Stimulated activated CD4-positive, alpha-beta T cell treated with anti-CD3 and anti-CD28 coated beads, Interleukin-4, amount 100 ng/mL, for 1 hour (primary cell): ENCODE results near the gene HOXA5.

ENCODE experiments used
- DNase-seq: peaks from one replicate; pipeline ENCODE4 v3.0.0-alpha.2; 2020

Gene HOXA5

GRCh38 chr7:27147199-27148030, 3.9 kb upstream of the HOXA5 start, which contains the start of gene HOXA6:
Gene HOXA6 (minus strand): TSS chr7:27147774. CDS start chr7:27147749, 25 bp downstream.
- DNase-seq = no peak

DNA sequence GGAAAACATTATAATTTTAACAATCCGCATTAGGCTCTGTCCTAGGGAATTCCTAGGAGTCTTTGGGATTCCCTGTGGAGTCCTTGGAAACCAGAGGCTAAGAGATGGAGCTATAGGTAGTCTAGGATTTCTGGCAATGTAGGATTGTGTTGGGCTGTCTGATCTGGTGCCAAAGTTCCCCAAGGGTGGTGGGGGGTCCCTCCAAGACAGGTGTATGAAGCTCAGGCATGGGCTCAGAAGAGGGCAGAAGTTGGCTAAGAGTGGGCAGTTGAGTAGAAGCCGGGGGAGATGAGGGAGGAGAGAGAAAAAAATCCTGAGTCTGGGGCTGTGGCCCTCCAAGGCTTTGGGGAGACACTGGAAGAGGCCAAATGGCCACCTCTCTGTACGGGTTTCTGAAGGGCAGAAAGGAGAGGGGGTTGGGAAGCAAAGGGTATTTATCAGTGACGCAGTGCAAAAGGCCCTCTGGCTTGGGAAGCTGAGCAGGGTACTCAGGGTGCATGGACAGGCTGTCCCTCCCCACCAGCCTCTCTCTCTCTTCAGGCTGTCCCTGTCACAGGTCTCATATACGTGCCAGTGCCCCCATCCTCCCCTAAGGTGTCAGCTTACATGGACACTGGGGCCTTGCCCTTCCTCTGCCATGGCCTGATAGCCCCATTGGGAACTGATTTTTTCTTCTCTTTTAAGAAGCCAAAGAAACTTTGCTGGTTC, 3.2 kb upstream of the HOXA5 start:
- no peak for DNase-seq

- DNase-seq = no peak
Observed at GRCh38 chr7:27145914-27146412, 2.5 kb upstream of the HOXA5 start.

DNA sequence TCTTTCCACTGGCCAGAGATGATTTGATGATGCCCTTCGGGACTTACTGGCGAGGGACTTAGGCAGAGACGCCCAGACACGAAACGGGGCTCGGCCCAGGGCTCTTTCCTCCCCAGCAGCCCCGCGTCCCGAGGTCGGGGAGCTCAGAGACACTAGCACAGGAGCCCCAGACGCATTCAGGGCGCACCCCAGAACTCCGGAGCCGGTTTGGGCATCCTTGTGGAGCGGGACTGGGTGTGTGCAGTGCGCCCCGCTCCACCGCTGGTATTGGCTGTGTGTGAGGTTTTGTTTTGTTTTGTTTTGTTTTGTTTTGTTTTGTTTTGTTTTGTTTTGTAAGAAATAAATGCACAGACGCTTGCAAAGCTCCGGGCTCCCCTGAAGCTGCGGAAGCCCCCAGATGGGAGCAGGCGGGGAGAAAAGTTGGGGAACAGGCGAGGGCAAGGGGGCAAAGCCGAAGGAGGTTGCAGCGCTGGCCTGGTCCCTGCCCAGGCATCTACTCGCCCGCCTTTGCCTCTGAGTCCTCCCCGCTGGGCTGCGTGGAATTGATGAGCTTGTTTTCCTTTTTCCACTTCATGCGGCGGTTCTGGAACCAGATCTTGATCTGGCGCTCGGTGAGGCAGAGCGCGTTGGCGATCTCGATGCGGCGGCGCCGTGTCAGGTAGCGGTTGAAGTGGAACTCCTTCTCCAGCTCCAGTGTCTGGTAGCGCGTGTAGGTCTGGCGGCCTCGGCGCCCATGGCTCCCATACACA, 1.9 kb upstream of the HOXA5 start:
- no peak for DNase-seq

DNA sequence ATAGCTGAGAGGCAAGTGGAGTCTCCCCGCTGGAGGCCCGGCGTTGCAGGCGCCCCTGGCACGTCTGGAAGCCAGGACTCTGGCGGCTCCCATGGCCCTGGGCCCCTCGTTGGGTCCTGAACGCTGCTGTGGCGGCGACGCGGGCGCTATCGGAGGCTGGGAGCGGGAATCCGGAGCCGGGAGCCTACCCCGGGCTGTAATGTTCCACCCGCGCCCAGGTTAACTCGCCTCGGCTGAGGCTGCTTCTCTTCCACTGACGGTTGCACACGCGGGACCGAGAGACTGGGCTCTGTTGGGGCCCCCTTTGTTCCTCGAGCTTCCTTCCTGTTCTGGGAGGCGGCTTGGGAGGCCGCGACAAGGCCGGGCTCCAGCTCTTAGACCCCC, 1.3 kb upstream of the HOXA5 start:
- DNase-seq = no peak

DNA sequence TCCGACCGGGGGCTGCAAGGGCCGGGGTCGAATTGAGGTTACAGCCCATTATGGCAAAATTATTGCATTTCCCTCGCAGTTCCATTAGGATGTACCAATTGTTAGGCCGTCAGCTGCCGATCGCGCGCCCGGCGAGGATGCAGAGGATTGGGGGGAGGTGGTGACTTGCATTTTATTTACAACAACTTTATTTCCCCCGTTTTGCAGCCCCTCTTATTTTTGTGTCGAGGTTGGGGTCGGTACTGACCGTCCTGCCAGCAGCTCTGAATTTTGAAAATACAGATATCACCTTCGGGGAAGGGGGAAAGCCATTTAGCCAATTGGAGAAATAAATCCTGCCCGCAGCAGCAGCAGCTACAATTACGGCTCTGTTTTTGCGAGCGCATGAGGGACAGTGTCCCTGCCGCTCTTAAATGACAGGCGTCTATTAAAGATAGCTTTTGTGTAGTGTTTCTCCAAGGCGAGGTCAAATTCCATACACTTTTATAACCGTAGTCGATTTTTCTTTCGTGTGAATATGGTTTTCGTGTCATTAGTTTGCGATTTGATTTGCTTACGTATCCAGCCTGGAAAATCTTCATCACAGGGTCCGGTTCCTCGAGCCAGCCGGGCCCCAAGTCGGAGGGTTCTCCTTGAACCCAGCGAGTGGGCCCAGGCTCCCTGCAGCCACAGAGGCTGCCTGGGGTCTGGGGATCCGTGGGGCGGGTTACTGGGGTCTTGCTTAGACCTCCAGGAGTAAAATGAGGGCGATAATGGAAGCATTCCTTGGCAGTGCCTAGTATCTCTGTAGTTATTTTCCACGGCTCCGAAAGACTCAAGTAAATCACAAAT, 684 bp upstream of the HOXA5 start:
- DNase-seq = no peak

GRCh38 chr7:27142580-27143022, 880 bp downstream of the HOXA5 start:
- no peak for DNase-seq

- DNase-seq = no peak
Observed at GRCh38 chr7:27141923-27142579, 1.4 kb downstream of the HOXA5 start.

GRCh38 chr7:27141137-27141922, 2.2 kb downstream of the HOXA5 start:
- DNase-seq = no peak

- no peak for DNase-seq
Observed at GRCh38 chr7:27140126-27140857, 3.2 kb downstream of the HOXA5 start.

- no peak for DNase-seq
Observed at GRCh38 chr7:27139334-27140125, 4.0 kb downstream of the HOXA5 start.

DNA sequence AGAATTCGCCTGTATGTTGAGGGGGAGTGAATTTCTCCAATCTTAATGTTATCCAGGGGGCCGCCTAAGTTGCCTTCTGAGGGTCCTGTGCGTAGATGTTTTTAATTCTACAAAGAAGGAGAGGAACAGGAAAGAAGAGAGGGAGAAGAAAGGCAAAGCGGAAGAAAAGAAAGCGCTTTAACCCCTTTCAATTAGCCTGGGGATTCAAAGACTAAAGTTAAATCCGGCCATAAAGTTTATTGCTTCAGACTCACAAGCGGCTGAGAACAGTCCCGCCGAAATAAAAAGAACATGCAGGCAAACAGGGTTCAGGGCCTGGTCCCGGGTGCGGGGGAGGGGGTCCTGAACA, 4.5 kb downstream of the HOXA5 start:
- DNase-seq = no peak

- DNase-seq = no peak
Observed at GRCh38 chr7:27138472-27138871, 5.0 kb downstream of the HOXA5 start.

GRCh38 chr7:27137640-27138315, 5.7 kb downstream of the HOXA5 start:
- DNase-seq = no peak

- DNase-seq = no peak
Observed at GRCh38 chr7:27134392-27134791, 9.1 kb downstream of the HOXA5 start.

GRCh38 chr7:27133409-27134231, 9.9 kb downstream of the HOXA5 start:
- DNase-seq = no peak

DNA sequence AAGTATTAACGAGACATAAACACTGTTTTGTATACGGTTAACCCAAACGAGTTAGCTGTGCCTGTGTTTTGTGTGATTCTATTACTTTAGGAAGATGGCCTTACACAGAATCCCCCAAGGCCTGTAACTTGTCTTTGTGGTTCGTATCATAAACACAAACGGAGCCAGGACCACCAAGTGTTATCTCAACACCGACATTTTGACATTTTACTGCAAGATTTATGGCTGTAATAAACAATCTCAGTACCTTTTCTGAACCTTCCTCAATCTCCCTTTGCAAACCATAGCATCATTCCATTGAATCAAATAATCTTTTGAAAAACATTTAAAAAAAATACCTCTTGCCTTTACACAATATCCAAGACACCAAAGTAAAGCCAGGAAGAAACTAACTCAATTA, 10.5 kb downstream of the HOXA5 start:
- no peak for DNase-seq

DNA sequence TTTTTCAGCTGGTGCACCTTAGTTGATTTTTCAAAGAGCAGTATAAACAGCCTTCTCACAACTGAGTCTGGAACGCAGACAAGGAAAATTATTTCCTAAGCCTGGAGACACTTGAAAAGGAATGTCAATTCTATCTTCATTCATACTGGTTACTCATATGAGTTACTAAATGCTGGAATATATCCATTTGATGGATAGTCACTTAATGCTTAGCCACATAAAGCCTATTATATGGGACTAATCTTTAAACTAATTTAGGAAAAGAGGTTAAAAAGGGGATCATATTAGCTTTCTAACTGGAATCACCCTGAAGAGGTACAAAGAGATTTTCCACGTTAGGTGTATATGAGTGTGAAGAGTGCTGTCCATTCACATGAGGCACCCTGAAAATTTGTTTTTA, 11.3 kb downstream of the HOXA5 start:
- DNase-seq = no peak
